Measurements from ENCODE around the gene LLPH.

GRCh38 chr12:66176105-66176900 is 45.8 kb upstream of the LLPH start:
- TF ChIP-seq CTCF (IDR thresholded peaks at IDR 0.05; ENCODE audit: low read length) (no peak), EZH2 (IDR thresholded peaks at IDR 0.05; ENCODE audit: borderline replicate concordance, low read length) (no peak)

All from OCI-LY1 (cell line).